Neuronal stem cell (in vitro differentiated cells): ENCODE measurements around the gene PLCH2.
"Not testable (repeated sequence)": the region's sequence is repeated elsewhere in the genome, so short reads cannot be mapped to it uniquely, and the experiment has no call there.

Experiments used
- DNase-seq: peaks from one replicate; pipeline ENCODE4 v3.0.0-alpha.2; 2013; ENCODE audit warnings: low spot score
- H2AFZ ChIP-seq: one replicate; pipeline ENCODE4 v1.6.1; 2013; ENCODE audit warnings: mild to moderate bottlenecking, low read length, inconsistent platforms
- H2AK5ac ChIP-seq: 2 replicates; pipeline ENCODE4 v1.6.1; 2013; ENCODE audit warnings: low read depth, mild to moderate bottlenecking, inconsistent platforms, low read length, moderate library complexity, mixed read lengths
- H2BK120ac ChIP-seq: 2 replicates; pipeline ENCODE4 v1.6.1; 2013; ENCODE audit warnings: low read depth, mild to moderate bottlenecking, inconsistent platforms, low read length, moderate library complexity, mixed read lengths
- H2BK12ac ChIP-seq: one replicate; pipeline ENCODE4 v1.6.1; 2013; ENCODE audit warnings: low read length, inconsistent platforms
- H2BK15ac ChIP-seq: 2 replicates; pipeline ENCODE4 v1.6.1; 2013; ENCODE audit warnings: mild to moderate bottlenecking, low read length, inconsistent platforms, mixed read lengths
- H2BK5ac ChIP-seq: one replicate; pipeline ENCODE4 v1.6.1; 2013; ENCODE audit warnings: inconsistent platforms, mild to moderate bottlenecking, low read length, moderate library complexity
- H3K14ac ChIP-seq: one replicate; pipeline ENCODE4 v1.6.1; 2013; ENCODE audit warnings: low read length, inconsistent platforms
- H3K18ac ChIP-seq: 2 replicates; pipeline ENCODE4 v1.6.1; 2013; ENCODE audit warnings: low read length, inconsistent platforms
- H3K23ac ChIP-seq: 2 replicates; pipeline ENCODE4 v1.6.1; 2013; ENCODE audit warnings: low read depth, mild to moderate bottlenecking, mixed read lengths, low read length, inconsistent platforms; ENCODE audit not compliant: poor library complexity
- H3K27ac ChIP-seq: replicated peaks from 3 replicates; pipeline ENCODE4 v1.5.1; 2013; ENCODE audit warnings: low read length, inconsistent platforms
- H3K27me3 ChIP-seq, 3 experiments: 2 replicates each; pipeline ENCODE4 v1.6.1; 2013; ENCODE audit warnings: low read length in 3 of 3, mild to moderate bottlenecking in 2 of 3, inconsistent platforms in 1 of 3, low read depth in 1 of 3, mixed read lengths in 1 of 3, moderate library complexity in 1 of 3; ENCODE audit not compliant: control insufficient read depth in 3 of 3, insufficient read depth in 3 of 3
- H3K36me3 ChIP-seq, 2 donors: replicated peaks in 1 of 2; 2 replicates each; pipeline ENCODE4 v1.6.1; 2013; ENCODE audit warnings: low read length in 2 of 2; ENCODE audit not compliant: control insufficient read depth in 2 of 2, insufficient read depth in 2 of 2
- H3K4ac ChIP-seq: 2 replicates; pipeline ENCODE4 v1.6.1; 2013; ENCODE audit warnings: inconsistent platforms, mild to moderate bottlenecking, low read length, moderate library complexity
- H3K4me1 ChIP-seq, 2 donors: 1 replicate in 1 of 2; 2 replicates in 1 of 2; pipeline ENCODE4 v1.6.1; 2013; ENCODE audit warnings: low read length in 2 of 2, low read depth in 1 of 2; ENCODE audit not compliant: control insufficient read depth in 2 of 2, insufficient read depth in 1 of 2
- H3K4me2 ChIP-seq: one replicate; pipeline ENCODE4 v1.6.1; 2013; ENCODE audit warnings: mild to moderate bottlenecking, low read length, inconsistent platforms; ENCODE audit not compliant: insufficient read depth, poor library complexity, severe bottlenecking
- H3K4me3 ChIP-seq, 2 donors: 2 replicates each; pipeline ENCODE4 v1.5.1; 2013; ENCODE audit warnings: low read length in 2 of 2, mild to moderate bottlenecking in 2 of 2, inconsistent platforms in 1 of 2, moderate library complexity in 1 of 2
- H3K79me1 ChIP-seq: one replicate; pipeline ENCODE4 v1.6.1; 2013; ENCODE audit warnings: low read depth, mild to moderate bottlenecking, inconsistent platforms, low read length, moderate library complexity
- H3K9ac ChIP-seq: one replicate; pipeline ENCODE4 v1.6.1; 2013; ENCODE audit warnings: mild to moderate bottlenecking, low read depth, low read length, inconsistent platforms; ENCODE audit not compliant: poor library complexity
- H3K9me3 ChIP-seq, 2 donors: replicated peaks in 1 of 2; 2 replicates each; pipeline versions ENCODE3 to v1.6.1; 2013; ENCODE audit warnings: low read length in 2 of 2, mild to moderate bottlenecking in 2 of 2, inconsistent platforms in 1 of 2, low read depth in 1 of 2, mixed read lengths in 1 of 2, moderate library complexity in 1 of 2; ENCODE audit not compliant: control insufficient read depth in 2 of 2, insufficient read depth in 1 of 2
- H4K8ac ChIP-seq: one replicate; pipeline ENCODE4 v1.6.1; 2013; ENCODE audit warnings: low read depth, mild to moderate bottlenecking, inconsistent platforms, low read length, moderate library complexity
- H4K91ac ChIP-seq: one replicate; pipeline ENCODE4 v1.6.1; 2013; ENCODE audit warnings: low read length, low read depth, mild to moderate bottlenecking, inconsistent platforms; ENCODE audit not compliant: poor library complexity
- WGBS, 2 donors: extraction: QIAGEN DNeasy Blood & Tissue Kit; methylation state at CpG; one replicate each; pipeline ENCODE4 v1.1.7; 2013; ENCODE audit warnings: missing lambda C conversion rate in 2 of 2, mixed read lengths in 1 of 2; ENCODE audit not compliant: insufficient read length in 2 of 2, insufficient replicate concordance in 1 of 2; ENCODE audit errors: extremely low coverage in 2 of 2; 5-methylcytosine and 5-hydroxymethylcytosine counted together

Gene PLCH2

GRCh38 chr1:2547210-2548067 is 71.3 kb downstream of the PLCH2 start:
- H3K27ac ChIP-seq: peak overlapping the region; percentile 90
- H3K23ac ChIP-seq: peak overlapping the region; percentile 97
- H3K4me3 ChIP-seq: peak overlapping the region; percentile 39 to 91
- H3K36me3 ChIP-seq: no peaks in the 10 kb centered on the region
- H2BK5ac ChIP-seq: peak overlapping the region; percentile 100
- H2AFZ ChIP-seq: peak overlapping the region; percentile 77
- peak overlapping the region; percentile 98 for H3K9ac ChIP-seq
- peak overlapping the region; percentile 94 for H2BK120ac ChIP-seq
- no peak for DNase-seq
- H2BK12ac ChIP-seq: peak overlapping the region; percentile 58
- H3K4ac ChIP-seq: peak overlapping the region; percentile 76
- no peak overlapping the region for H4K91ac ChIP-seq
- peak overlapping the region; percentile 100 for H2AK5ac ChIP-seq
- H3K27me3 ChIP-seq: peaks cover 0 to 4% (median 0%) of the 10 kb centered on the region in 3 experiments
- H3K9me3 ChIP-seq: no peaks in the 10 kb centered on the region
- H3K79me1 ChIP-seq: peaks cover 13% of the 10 kb centered on the region
- WGBS, 2 donors: no CpG with 5 or more reads among the region's 27 CpGs
- peaks cover 46 to 64% of the 10 kb centered on the region in 2 donors for H3K4me1 ChIP-seq
- peak overlapping the region; percentile 85 for H3K14ac ChIP-seq
- H3K18ac ChIP-seq: peak overlapping the region; percentile 99
- H3K4me2 ChIP-seq: peak overlapping the region; percentile 94
- no peak overlapping the region for H2BK15ac ChIP-seq
- no peak overlapping the region for H4K8ac ChIP-seq

GRCh38 chr1:2548068-2548589 is 72.0 kb downstream of the PLCH2 start:
- H2BK120ac ChIP-seq: no peak overlapping the region
- H3K14ac ChIP-seq: peak overlapping the region; percentile 89
- peak overlapping the region; percentile 90 for H3K27ac ChIP-seq
- no peak overlapping the region for H4K8ac ChIP-seq
- H3K27me3 ChIP-seq: no peaks in the 10 kb centered on the region
- H2BK15ac ChIP-seq: no peak overlapping the region
- peak overlapping the region in 1 of 2 donors; percentile 91 for H3K4me3 ChIP-seq
- peak; percentile 76 for DNase-seq
- no CpG with 5 or more reads among the region's 17 CpGs for WGBS, 2 donors
- H3K4ac ChIP-seq: peak overlapping the region; percentile 97
- H3K4me1 ChIP-seq: peaks cover 39 to 57% of the 10 kb centered on the region in 2 donors
- H4K91ac ChIP-seq: no peak overlapping the region
- H3K9me3 ChIP-seq: no peaks in the 10 kb centered on the region
- H3K9ac ChIP-seq: peak overlapping the region; percentile 98
- peak overlapping the region; percentile 100 for H2AK5ac ChIP-seq
- peak overlapping the region; percentile 94 for H3K4me2 ChIP-seq
- no peaks in the 10 kb centered on the region for H3K36me3 ChIP-seq
- H3K79me1 ChIP-seq: peaks cover 13% of the 10 kb centered on the region
- H2BK12ac ChIP-seq: peak overlapping the region; percentile 24
- H2BK5ac ChIP-seq: peak overlapping the region; percentile 100
- H3K18ac ChIP-seq: peak overlapping the region; percentile 99
- peak overlapping the region; percentile 86 for H2AFZ ChIP-seq
- H3K23ac ChIP-seq: peak overlapping the region; percentile 92

- H2BK5ac ChIP-seq, H2BK15ac ChIP-seq, H3K36me3 ChIP-seq, H3K9me3 ChIP-seq, H3K27me3 ChIP-seq, H3K14ac ChIP-seq, H3K4me3 ChIP-seq, DNase-seq, H3K23ac ChIP-seq, H4K8ac ChIP-seq, H4K91ac ChIP-seq, H3K4me2 ChIP-seq: not testable (repeated sequence)
- Histone ChIP-seq H3K79me1 (peaks cover 13% of the 10 kb centered on the region), H2AK5ac (peak overlapping the region; percentile 96), H3K4ac (peak overlapping the region; percentile 84), H3K18ac (peak overlapping the region; percentile 84), H2AFZ (peak overlapping the region; percentile 86), H2BK12ac (peak overlapping the region; percentile 93), H3K27ac (peak overlapping the region; percentile 90), H3K9ac (peak overlapping the region; percentile 44), H2BK120ac (peak overlapping the region; percentile 72), H3K4me1 (peaks cover 25 to 43% of the 10 kb centered on the region in 2 donors)
- no CpG with 5 or more reads among the region's 28 CpGs for WGBS, 2 donors
Measured at GRCh38 chr1:2549367-2550029, 73.4 kb downstream of the PLCH2 start.
